ENCODE measurements around the gene JAM3.

GRCh38 chr11:134146598-134146997, 77.7 kb downstream of the JAM3 start:
- TF ChIP-seq POLR2A (IDR thresholded peaks at IDR 0.05; ENCODE audit: low read depth, low read length) = no peak
- TF ChIP-seq, protein P1, sequence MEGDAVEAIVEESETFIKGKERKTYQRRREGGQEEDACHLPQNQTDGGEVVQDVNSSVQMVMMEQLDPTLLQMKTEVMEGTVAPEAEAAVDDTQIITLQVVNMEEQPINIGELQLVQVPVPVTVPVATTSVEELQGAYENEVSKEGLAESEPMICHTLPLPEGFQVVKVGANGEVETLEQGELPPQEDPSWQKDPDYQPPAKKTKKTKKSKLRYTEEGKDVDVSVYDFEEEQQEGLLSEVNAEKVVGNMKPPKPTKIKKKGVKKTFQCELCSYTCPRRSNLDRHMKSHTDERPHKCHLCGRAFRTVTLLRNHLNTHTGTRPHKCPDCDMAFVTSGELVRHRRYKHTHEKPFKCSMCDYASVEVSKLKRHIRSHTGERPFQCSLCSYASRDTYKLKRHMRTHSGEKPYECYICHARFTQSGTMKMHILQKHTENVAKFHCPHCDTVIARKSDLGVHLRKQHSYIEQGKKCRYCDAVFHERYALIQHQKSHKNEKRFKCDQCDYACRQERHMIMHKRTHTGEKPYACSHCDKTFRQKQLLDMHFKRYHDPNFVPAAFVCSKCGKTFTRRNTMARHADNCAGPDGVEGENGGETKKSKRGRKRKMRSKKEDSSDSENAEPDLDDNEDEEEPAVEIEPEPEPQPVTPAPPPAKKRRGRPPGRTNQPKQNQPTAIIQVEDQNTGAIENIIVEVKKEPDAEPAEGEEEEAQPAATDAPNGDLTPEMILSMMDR (conservative IDR thresholded peaks at IDR 0.05; ENCODE audit: low read depth, low read length) = no peak
- TF ChIP-seq USF2 (IDR thresholded peaks at IDR 0.05; ENCODE audit: low read depth, low read length) = no peak
- TF ChIP-seq, protein P2, sequence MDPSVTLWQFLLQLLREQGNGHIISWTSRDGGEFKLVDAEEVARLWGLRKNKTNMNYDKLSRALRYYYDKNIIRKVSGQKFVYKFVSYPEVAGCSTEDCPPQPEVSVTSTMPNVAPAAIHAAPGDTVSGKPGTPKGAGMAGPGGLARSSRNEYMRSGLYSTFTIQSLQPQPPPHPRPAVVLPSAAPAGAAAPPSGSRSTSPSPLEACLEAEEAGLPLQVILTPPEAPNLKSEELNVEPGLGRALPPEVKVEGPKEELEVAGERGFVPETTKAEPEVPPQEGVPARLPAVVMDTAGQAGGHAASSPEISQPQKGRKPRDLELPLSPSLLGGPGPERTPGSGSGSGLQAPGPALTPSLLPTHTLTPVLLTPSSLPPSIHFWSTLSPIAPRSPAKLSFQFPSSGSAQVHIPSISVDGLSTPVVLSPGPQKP (IDR thresholded peaks at IDR 0.05; ENCODE audit: borderline replicate concordance, low read depth, low read length) = no peak
